GM18951 (cell line): ENCODE data around the gene RAB40C.

ENCODE experiments used
- POLR2A ChIP-seq: IDR thresholded peaks from 4 replicates; pipeline ENCODE4 v1.6.1; 2011; ENCODE audit warnings: mild to moderate bottlenecking; ENCODE audit not compliant: insufficient read length, insufficient read depth; ENCODE audit errors: extremely low read depth
- in situ Hi-C: fragments of 300-500 bp; cut with MboI; formaldehyde crosslinking; loops from one replicate; pipeline ENCODE4 v1.12.0; 2022; ENCODE audit warnings: low sequenced_read_pairs, mixed read lengths, inconsistent platforms; ENCODE audit not compliant: unreplicated experiment

The RAB40C gene

DNA sequence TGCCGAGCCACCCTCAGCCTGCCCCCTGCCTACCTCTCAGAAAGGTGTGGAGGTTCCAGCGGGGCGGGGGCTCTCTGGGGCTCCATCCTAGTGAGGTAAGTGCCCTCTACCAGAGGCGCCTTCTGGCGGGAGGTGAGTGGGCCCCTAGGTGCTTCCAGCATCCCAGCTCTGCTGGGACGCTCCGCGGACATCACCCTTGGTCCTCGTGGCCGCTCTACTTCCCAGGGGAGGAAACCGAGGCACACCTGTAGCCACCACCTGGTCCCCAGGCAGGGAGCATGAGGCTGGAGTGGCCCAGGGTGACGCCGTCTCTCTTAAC lies 53.1 kb downstream of the RAB40C start:
- in situ Hi-C loops = no loop called here
- TF ChIP-seq POLR2A = no peak

DNA sequence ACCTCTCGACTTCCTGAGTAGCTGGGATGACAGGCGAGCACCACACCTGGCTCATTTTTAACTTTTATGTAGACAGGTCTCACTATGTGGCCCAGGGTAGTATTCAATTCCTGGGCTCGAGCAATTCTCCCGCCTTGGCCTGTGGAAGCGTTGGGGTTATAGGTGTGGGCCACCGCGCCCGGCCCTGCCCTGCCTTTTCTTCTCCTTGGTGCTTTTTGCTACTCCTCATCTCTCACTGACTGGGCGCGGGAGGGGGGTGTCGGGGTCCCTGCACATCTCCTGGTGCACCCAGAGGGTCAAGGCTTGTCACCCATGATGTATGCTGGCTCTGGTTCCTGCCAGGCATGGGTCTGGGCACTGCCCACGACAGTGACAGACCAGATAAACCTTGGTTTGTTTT lies 54.7 kb downstream of the RAB40C start:
- TF ChIP-seq POLR2A = no peak
- in situ Hi-C loops = no loop called here

DNA sequence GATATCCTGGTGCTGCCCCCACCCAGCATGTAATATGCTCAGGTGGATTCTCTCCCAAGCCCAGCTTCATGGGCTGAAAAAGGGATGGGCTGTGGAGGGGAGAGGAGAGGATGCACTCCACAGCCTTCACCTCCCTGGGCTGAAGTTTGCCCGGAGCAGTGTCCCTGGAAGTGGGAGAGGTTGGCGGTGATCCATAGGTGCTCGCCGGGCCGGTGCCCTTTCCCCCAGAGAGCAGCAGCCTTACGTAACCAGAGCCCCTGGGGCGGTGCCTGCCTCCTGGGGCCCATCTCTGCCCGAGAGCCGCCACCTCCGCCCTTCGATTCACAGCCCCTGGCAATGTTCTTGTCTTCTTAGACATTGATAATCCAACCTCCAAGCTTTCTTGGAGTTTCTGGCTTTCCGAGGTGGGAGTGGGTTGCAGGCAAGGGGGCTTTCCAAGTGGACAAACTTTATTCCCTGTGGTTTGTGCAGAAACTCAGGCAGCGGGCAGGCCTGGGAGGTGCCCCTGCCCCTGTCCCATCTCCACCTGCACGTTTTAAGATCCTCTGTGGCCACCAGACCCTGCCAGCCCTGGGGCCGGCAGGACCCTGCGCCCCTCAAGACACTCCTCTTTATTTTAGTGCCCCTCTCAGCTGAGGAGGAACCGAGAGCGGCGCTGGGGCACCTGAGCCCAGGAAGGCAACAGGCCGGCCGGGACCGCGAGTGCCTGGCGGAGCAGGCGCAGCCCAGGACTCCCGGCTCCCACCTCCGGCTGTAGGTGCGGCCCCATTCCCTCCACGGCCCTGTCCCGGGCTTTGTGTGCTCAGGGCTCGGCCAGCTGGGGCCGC lies 56.2 kb downstream of the RAB40C start:
- TF ChIP-seq POLR2A = no peak
- in situ Hi-C loops = no loop called here

DNA sequence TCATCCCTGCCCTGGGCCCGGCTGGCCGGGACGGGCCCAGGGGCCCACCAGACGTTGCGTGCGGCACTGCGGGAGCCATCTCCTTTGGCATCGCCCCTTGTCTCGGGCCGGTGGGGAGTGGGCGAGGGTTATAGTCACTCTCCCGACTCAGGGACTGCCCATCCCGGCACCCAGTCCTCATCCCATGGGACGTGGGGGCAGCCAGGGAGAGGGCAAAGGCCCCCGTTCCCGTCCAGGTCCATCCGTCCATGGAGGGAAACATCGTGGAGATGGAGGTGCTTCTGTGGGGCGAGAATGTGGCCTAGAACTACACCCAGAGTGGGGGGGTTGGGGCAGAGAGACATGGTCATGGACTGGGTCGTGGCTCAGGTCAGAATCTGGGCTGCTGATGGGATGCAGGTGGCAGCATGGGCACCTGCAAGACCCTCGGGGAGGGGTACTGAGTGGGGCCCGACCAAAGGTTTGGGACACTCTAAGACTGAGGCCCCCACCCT lies 56.9 kb downstream of the RAB40C start:
- in situ Hi-C loops = no loop called here
- TF ChIP-seq POLR2A = no peak

DNA sequence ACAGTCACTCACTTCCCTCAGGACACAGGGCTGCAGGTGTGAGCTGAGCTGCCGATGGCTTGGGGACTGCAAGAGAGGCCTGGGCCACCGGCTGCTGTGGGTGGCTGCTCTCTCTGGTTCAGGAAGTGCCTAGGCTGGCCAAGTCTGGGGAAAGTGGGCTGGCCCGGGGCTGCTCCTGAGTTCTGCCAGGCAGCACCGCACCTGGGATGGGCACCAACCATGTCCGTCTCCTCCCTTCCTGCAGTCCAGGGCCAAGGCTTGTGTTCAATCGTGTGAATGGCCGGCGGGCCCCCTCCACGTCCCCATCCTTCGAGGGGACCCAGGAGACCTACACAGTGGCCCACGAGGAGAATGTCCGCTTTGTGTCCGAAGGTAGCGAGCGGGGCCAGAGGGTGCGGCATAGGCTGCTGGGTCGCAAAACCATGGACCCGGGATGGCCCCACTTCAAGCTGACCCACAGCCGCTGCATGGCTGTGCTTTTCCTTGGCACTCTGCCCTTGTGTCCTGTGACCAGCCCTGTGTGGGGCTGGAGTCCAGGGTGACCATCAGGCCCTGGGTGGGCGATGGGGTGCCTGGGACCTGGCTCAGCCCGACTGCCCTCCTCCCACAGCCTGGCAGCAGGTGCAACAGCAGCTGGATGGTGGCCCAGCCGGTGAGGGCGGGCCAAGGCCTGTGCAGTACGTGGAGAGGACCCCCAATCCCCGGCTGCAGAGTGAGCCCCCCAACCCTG lies 57.5 kb downstream of the RAB40C start:
- in situ Hi-C loops = no loop called here
- no peak for TF ChIP-seq POLR2A

DNA sequence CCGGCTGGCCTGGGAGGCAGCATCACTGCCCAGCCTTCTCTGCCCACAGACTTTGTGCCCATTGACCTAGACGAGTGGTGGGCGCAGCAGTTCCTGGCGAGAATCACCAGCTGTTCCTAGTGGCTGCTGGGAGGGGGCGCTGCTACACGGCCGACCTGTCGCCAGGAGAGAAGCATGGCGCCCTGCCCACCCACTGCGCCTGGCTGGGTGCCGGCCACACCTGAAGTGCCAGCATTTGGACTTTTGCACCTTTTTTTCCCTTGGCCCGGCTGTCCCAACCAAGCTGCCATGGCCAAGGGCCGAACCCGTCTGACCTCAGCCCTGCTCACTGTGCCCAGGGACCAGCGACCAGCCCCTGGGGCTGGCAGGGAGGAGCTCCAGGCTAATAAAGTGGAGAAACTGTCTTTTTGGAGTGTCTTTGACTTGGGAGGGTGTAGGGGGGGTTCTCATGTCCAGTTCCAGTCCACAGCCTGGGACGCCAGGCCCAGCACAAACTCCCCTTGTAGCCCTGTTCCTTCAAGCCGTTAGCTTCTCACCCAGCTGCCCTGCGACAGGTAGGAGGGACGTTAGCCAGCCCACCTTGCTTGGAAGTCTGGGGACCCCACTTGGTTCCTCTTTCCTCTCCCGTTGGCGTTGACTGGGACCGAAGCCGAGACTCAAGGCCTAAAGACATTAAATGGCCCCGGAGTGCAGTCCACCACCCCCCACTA lies 58.4 kb downstream of the RAB40C start:
- in situ Hi-C loops = no loop called here
- TF ChIP-seq POLR2A = no peak

DNA sequence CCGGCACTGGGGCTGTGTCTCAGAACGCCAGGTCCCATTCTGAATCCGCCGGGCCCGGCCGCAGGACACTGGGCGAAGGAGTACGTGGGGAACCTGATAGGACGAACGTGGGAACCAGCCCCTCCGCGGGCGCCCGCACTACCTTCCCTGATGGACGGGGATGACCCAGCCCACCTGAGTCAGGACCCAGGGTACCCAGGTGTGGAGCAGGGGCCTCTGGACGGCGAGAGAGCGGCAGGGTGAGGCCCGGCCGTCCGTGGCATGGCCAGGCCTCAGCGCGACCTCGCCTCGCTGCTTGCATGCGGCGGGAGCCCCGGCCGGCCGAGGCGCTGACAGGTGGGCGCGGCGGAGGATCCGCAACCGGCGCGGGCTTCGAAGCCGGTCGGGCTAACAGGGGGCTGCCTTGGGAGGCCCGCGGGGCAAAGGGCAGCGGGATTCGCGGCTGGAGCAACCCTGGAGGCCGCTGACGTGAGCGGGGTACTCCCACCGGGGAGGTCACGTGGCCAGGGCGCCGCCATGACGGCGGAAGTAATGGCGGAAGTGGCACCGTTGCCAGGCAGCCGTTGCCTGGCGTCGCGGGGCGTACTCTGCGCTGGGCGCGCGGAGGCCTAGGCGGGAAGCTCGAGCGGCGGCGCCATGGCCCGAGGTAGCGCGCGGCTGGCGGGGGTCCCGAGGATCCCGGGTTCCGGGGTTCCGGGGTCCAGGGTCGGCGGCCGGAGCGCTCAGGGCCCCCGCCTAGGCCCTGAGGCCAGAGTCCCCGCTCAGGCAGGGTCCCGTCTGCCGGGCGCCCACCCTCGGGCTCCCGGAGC lies 59.1 kb downstream of the RAB40C start, which contains the start of gene WDR90:
Gene WDR90, plus strand, starts transcription at position 585 of the 809 bp plus-strand sequence. Its CDS starts 52 bp downstream, at position 637.
- in situ Hi-C loops = no loop called here

DNA sequence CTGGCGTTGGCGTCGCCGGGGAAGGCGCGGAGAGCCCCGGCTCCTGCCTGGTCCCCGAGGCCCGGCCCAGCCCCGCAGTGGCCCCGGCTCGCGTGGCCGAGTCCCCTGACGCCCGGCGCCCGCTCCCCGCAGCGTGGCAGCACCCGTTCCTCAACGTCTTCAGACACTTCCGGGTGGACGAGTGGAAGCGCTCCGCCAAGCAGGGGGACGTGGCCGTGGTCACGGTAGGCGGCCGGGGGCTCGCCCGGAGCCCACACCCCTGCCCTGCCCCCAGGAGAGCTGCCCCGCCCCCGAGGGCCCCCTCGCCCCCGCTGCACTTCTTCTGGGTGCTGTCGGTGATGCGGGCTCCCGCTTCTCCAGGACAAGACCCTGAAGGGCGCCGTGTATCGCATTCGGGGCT lies 59.8 kb downstream of the RAB40C start:
- TF ChIP-seq POLR2A = no peak

More for the DNA sequence above, 59.1 kb downstream of the RAB40C start, which contains the start of gene WDR90:
- TF ChIP-seq POLR2A = peak; percentile 49

DNA sequence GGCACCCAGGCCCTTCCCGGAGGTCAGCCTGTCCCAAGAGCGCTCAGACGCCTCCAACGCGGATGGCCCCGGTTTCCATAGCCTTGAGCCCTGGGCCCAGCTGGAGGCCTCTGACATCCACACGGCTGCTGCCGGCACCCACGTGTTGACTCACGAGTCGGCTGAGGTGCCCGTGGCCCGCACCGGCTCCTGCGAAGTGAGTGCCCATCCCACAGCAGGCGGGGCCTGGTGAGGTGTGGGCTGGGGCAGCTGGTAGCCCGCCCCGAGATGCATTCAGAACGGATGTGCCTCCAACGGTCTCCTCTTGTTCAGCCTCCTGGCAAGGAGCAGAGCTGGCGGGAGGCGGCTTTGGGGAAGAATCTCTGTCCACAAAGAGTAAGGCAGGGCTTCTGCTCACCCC lies 62.0 kb downstream of the RAB40C start:
- in situ Hi-C loops = no loop called here
- no peak for TF ChIP-seq POLR2A

More for the DNA sequence above, 59.8 kb downstream of the RAB40C start:
- in situ Hi-C loops = no loop called here

DNA sequence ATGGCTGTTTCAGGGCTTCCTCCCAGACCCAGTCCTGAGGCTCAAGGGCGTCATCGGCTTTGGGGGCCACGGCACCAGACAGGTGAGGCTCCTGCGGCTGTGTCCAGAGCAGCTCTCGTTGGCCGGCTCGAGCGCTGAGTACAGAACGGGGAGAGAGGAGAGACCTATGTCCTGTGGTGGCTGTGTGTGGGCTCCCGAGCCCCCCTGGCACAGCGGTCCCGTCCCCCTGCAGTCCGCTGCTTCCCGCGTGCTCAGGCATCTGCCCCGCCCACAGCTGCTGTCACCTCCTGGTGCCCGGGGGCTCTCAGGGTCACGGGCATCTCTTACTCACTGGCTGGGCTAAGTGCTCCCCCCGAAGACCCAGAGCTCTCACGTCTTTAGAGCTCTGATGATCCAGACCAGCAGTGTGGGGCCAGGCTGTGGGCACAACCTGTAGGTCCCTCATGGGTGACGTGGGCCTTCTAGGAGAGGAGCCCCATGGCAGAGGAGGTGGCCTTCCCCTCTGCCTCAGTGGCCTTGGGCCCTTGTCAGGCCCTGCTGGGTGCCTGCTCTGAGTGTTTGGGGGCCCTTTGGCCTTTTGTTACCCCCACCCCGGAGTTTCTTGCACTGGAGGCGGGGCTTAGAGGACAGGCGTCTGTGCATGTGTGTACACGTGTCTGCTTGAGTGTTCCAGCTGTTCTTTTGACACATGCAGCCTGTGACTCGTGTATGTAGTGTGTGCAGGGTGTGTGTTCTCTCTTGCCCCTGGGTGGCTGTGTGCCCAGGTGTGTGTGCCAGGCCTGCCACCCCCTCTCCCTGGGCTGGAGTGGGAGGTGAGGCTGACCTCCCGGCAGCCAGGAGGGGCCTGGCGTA lies 62.8 kb downstream of the RAB40C start:
- no peak for TF ChIP-seq POLR2A
- in situ Hi-C loops = no loop called here

DNA sequence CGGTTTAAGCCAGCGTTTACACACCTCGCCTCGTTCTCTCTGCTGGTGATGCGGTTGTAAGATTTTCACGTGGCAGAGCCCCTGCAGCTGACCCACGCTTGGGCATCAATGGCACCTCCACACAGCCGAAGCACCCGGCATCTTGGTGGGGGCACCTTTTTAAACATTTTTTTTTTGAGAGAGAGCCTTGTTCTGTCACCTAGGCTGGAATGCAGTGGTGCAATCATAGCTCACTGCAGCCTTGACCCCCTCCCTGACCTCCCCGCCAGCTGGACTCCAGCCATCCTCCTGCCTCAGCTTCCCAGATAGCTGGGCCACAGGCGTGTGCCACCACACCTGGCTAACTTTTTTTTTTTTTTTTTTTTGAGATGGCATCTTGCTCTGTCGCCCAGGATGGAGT lies 64.2 kb downstream of the RAB40C start:
- in situ Hi-C loops = no loop called here

DNA sequence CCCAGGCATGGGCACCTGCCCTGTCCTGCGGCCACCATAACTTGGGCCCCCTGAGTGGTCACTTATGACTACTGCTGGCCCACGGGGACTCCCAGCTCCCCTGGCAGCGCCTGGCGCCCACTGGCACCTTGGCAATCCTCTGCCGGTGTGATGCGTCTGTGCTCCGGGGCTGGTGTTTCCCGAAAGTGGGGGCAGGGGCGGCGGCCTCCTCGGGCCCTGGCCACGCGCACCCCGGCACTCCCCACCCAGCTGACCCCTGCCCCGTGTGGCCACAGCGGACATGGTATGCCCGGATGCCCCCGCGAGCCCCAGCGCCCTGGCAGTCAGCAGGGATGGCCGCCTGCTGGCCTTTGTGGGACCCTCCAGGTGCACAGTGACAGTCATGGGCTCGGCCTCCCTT lies 67.6 kb downstream of the RAB40C start:
- no peak for TF ChIP-seq POLR2A
- in situ Hi-C loops = no loop called here

More for the DNA sequence above, 64.2 kb downstream of the RAB40C start:
- no peak for TF ChIP-seq POLR2A
